MCF 10A (cell line): ENCODE results near the gene STK10. TPM values are rescaled to one million over a fixed set of nuclear protein-coding genes. Genes with fewer than 3 reads are reported as not detected.

Experiments
- BruUV-seq: library from RNA; stranded (reverse); fragments of 400-500 nt; replicated peaks from 2 replicates; lab custom pipeline; 2021; lab: Mats Ljungman, UMichigan
- CTCF ChIA-PET: fragments of 300-600 bp; sonication (Branson Sonifier 250); formaldehyde crosslinking; extraction: SDS; loops from one replicate; lab custom pipeline; 2021; ENCODE audit warnings: antibody characterized with exemption, inconsistent platforms; lab: Yijun Ruan, JAX
- POLR2A ChIA-PET: fragments of 300-600, 350-650 bp; sonication (Branson Sonifier 250); formaldehyde crosslinking; extraction: SDS; loops from one replicate; lab custom pipeline; 2020; ENCODE audit warnings: antibody characterized with exemption, inconsistent platforms; lab: Yijun Ruan, JAX
- DNase-seq: peaks from one replicate; pipeline ENCODE4 v3.0.0-alpha.2; 2018; ENCODE audit not compliant: unreplicated experiment
- H3K27ac Mint-ChIP-seq: one replicate; pipeline ENCODE4 v1.8.0; 2022; ENCODE audit warnings: mild to moderate bottlenecking, low read depth, mixed read lengths; ENCODE audit not compliant: unreplicated experiment
- H3K27me3 Mint-ChIP-seq: one replicate; pipeline ENCODE4 v1.8.0; 2022; ENCODE audit warnings: mixed read lengths; ENCODE audit not compliant: insufficient read depth, unreplicated experiment
- H3K36me3 Mint-ChIP-seq: one replicate; pipeline ENCODE4 v1.8.0; 2022; ENCODE audit warnings: mild to moderate bottlenecking, moderate library complexity, mixed read lengths; ENCODE audit not compliant: insufficient read depth, unreplicated experiment
- H3K4me1 Mint-ChIP-seq: one replicate; pipeline ENCODE4 v1.8.0; 2022; ENCODE audit warnings: mixed read lengths; ENCODE audit not compliant: insufficient read depth, unreplicated experiment
- H3K4me3 Mint-ChIP-seq: one replicate; pipeline ENCODE4 v1.8.0; 2022; ENCODE audit warnings: mild to moderate bottlenecking, moderate library complexity, mixed read lengths; ENCODE audit not compliant: unreplicated experiment
- H3K9me3 Mint-ChIP-seq: one replicate; pipeline ENCODE4 v1.8.0; 2022; ENCODE audit warnings: mixed read lengths; ENCODE audit not compliant: unreplicated experiment
- intact Hi-C: fragments of 100-400 bp; cut with micrococcal nuclease; formaldehyde crosslinking; loops from 2 replicates; pipeline ENCODE4 v1.14.1; 2022
- total RNA-seq: library from RNA; stranded (reverse); gene quantifications from 2 replicates; pipeline ENCODE4 v1.2.3, GENCODE V29; 2022
- TF ChIP-seq, protein P1 (sequence below): fragments of 200-600 bp; IDR thresholded peaks from one replicate; pipeline ENCODE4 v1.8.0; 2022; ENCODE audit warnings: antibody characterized with exemption, mild to moderate bottlenecking; ENCODE audit not compliant: unreplicated experiment

STK10 gene
- total RNA-seq, 1 experiment from 2014 or later: 46.5 TPM

DNA sequence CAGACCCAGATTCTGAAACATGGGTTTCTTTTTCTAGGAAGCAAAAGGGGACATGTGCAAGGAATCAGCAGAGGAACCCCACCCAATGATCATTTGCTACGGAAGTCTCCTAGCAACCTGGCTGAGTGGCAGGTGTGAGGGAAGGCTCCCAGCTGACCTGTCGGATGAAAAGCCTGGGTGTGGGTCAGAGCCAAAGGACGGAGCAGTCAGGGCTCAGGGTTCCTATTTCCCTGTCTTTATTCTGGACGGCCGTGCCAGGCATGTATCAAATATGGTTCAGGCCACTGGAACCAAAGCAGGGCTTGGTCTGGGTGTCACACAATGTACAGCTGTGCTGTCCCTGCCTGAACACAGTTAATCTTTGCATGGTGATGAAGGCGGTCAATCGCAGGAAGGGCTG lies 20.1 kb downstream of the STK10 start:
- H3K4me1 Mint-ChIP-seq: no peaks in the 10 kb centered on the region
- H3K4me3 Mint-ChIP-seq: no peak overlapping the region
- H3K36me3 Mint-ChIP-seq: peaks cover 6% of the 10 kb centered on the region
- no peaks in the 10 kb centered on the region for H3K27me3 Mint-ChIP-seq
- CTCF ChIA-PET: no interaction called here
- POLR2A ChIA-PET: no interaction called here
- H3K27ac Mint-ChIP-seq: no peak overlapping the region
- intact Hi-C loops: no loop called here
- H3K9me3 Mint-ChIP-seq: no peaks in the 10 kb centered on the region
- DNase-seq: no peak
- no TSS peak for BruUV-seq
- TF ChIP-seq, protein P1, sequence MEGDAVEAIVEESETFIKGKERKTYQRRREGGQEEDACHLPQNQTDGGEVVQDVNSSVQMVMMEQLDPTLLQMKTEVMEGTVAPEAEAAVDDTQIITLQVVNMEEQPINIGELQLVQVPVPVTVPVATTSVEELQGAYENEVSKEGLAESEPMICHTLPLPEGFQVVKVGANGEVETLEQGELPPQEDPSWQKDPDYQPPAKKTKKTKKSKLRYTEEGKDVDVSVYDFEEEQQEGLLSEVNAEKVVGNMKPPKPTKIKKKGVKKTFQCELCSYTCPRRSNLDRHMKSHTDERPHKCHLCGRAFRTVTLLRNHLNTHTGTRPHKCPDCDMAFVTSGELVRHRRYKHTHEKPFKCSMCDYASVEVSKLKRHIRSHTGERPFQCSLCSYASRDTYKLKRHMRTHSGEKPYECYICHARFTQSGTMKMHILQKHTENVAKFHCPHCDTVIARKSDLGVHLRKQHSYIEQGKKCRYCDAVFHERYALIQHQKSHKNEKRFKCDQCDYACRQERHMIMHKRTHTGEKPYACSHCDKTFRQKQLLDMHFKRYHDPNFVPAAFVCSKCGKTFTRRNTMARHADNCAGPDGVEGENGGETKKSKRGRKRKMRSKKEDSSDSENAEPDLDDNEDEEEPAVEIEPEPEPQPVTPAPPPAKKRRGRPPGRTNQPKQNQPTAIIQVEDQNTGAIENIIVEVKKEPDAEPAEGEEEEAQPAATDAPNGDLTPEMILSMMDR: no peak

DNA sequence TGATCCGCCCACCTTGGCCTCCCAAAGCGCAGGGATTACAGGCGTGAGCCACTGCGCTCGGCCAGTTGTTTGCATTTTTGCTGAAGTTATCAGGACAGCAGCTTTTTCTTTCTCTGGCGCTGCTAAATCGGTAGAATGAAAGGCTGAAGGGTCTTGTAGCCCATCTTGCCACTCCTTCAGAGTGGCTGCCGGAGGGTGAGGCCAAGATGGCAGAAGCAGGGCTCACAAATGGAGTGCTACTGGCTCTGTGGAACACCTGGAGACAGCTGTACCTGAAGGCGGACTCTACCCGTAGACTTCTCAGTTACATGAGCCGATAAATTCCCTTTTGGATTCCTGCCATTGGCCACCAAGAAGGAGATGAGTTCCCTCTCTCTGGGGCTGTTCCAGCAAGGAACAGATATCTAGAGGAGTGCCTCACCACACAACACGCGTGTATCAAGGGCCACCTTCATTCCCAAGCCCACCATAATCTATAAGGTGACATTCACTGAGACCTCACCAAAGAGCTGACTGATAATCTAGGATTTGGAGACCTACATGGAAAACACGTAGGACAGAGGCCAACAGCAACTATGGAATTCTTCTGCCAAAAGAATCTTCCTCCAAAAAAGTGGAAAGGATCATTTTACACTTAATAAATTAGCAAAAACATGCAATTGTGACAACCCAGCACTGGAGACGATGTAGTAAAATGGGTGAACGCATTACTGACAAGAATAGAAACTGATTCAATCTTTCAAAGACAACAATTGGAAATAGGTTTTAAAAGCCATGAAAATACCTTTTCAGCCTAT lies 21.8 kb downstream of the STK10 start:
- no peaks in the 10 kb centered on the region for H3K9me3 Mint-ChIP-seq
- DNase-seq: no peak
- intact Hi-C loops: no loop called here
- no TSS peak for BruUV-seq
- no peak overlapping the region for H3K27ac Mint-ChIP-seq
- H3K27me3 Mint-ChIP-seq: no peaks in the 10 kb centered on the region
- no peak overlapping the region for H3K4me3 Mint-ChIP-seq
- peaks cover 15% of the 10 kb centered on the region for H3K36me3 Mint-ChIP-seq
- H3K4me1 Mint-ChIP-seq: peaks cover 5% of the 10 kb centered on the region
- ChIA-PET POLR2A (no interaction called here), CTCF (interaction anchor here (0.6 to 1.1 kb wide), 3 partner anchors 13 to 60 kb away, joined by 3 read pairs; no protein-coding TSS in a partner anchor)
- TF ChIP-seq, protein P1: no peak

DNA sequence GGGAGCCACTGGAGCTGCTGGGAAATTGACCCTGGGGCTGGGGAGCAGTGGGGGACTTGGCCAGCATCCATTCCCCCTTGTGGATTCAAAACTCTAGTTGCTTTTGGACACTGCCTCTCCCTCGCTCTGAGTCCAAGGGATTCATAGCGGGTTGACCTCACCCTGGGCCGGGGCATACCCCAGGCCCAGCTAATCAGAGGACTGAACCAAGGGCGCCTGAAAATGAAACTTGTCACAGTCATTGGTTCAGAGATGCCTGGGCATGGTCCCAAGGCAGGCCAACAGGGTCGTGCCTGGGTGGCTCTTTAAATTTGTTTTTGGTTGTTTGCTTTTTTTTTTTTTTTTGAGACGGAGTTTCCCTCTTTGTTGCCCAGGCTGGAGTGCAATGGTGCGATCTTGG lies 22.6 kb downstream of the STK10 start:
- H3K9me3 Mint-ChIP-seq: no peaks in the 10 kb centered on the region
- no peak for DNase-seq
- no peak overlapping the region for H3K4me3 Mint-ChIP-seq
- TF ChIP-seq, protein P1: no peak
- H3K4me1 Mint-ChIP-seq: peaks cover 5% of the 10 kb centered on the region
- H3K27ac Mint-ChIP-seq: no peak overlapping the region
- POLR2A ChIA-PET: no interaction called here
- intact Hi-C loops: no loop called here
- peaks cover 16% of the 10 kb centered on the region for H3K36me3 Mint-ChIP-seq
- H3K27me3 Mint-ChIP-seq: no peaks in the 10 kb centered on the region
- CTCF ChIA-PET: interaction anchor here (0.6 to 1.0 kb wide), 2 partner anchors 14 to 187 kb away, joined by 3 read pairs; no protein-coding TSS in a partner anchor
- no TSS peak for BruUV-seq

DNA sequence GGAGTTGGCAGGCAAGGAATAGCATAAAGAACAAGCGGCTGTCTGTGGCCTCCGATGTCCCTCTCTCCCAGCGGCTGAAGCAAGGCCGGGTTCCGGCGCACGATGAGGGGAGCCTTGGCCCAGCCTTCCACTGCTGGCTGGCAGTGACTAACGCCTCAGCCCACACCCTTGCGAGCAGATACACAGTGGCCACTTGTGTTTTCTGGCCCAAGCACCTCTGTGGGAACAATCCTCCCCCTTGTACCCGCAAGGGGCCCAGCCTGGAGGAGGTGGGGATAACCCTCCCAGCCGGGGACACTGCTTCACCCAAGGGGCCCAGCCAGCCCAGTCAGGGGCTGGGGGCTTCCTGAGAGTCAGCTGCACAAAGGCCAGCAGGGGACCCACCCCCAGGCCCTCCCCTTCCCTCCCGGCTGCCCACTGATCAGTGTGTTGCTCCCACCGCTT lies 23.2 kb downstream of the STK10 start:
- intact Hi-C loops: no loop called here
- no peaks in the 10 kb centered on the region for H3K27me3 Mint-ChIP-seq
- H3K4me3 Mint-ChIP-seq: no peak overlapping the region
- CTCF ChIA-PET: interaction anchor here (0.6 kb wide), 1 partner anchor 187 kb away, joined by 3 read pairs; no protein-coding TSS in a partner anchor
- no peak for DNase-seq
- TF ChIP-seq, protein P1: no peak
- no TSS peak for BruUV-seq
- H3K4me1 Mint-ChIP-seq: peaks cover 5% of the 10 kb centered on the region
- no peaks in the 10 kb centered on the region for H3K9me3 Mint-ChIP-seq
- peaks cover 15% of the 10 kb centered on the region for H3K36me3 Mint-ChIP-seq
- POLR2A ChIA-PET: no interaction called here
- no peak overlapping the region for H3K27ac Mint-ChIP-seq
